Measurements from ENCODE around the gene SRP14.

The SRP14 gene

GRCh38 chr15:40047415-40048210 is 8.6 kb upstream of the SRP14 start:
- H2BK12ac ChIP-seq (ENCODE audit: low read length) = no peak overlapping the region
- peak overlapping the region; percentile 6 for H4K91ac ChIP-seq (ENCODE audit: low read depth, low read length, poor library complexity)
- H3K79me1 ChIP-seq (ENCODE audit: low read depth, low read length) = peaks cover 3% of the 10 kb centered on the region
- H3K18ac ChIP-seq (ENCODE audit: low read length) = peak overlapping the region; percentile 29
- peak overlapping the region; percentile 24 for H2BK15ac ChIP-seq (ENCODE audit: low read length)
- peaks cover 0 to 2% of the 10 kb centered on the region in 2 donors for H3K9me3 ChIP-seq (replicated peaks in 1 of 2; ENCODE audit: control insufficient read depth in 2 of 2, insufficient read depth in 1 of 2, low read depth in 1 of 2, low read length in 2 of 2)
- peak overlapping the region; percentile 49 for H2AK5ac ChIP-seq (ENCODE audit: low read depth, low read length)
- DNase-seq (ENCODE audit: low spot score) = no peak
- H3K23ac ChIP-seq (ENCODE audit: low read depth, low read length, poor library complexity) = no peak overlapping the region
- no peak overlapping the region for H3K4ac ChIP-seq (ENCODE audit: low read length)
- H3K4me2 ChIP-seq (ENCODE audit: insufficient read depth, low read length, poor library complexity, severe bottlenecking) = no peak overlapping the region
- H2BK5ac ChIP-seq (ENCODE audit: low read length) = peak overlapping the region; percentile 27
- H2BK120ac ChIP-seq (ENCODE audit: low read depth, low read length) = peak overlapping the region; percentile 22
- H3K27me3 ChIP-seq (ENCODE audit: control insufficient read depth in 3 of 3, insufficient read depth in 3 of 3, low read depth in 1 of 3, low read length in 3 of 3) = no peaks in the 10 kb centered on the region
- H3K9ac ChIP-seq (ENCODE audit: low read depth, low read length, poor library complexity) = peak overlapping the region; percentile 56
- no peak overlapping the region for H4K8ac ChIP-seq (ENCODE audit: low read depth, low read length)
- no CpG with 5 or more reads among the region's 15 CpGs for WGBS, 2 donors (ENCODE audit: extremely low coverage in 2 of 2, insufficient read length in 2 of 2, insufficient replicate concordance in 1 of 2)
- no peaks in the 10 kb centered on the region for H3K36me3 ChIP-seq (replicated peaks in 1 of 2; ENCODE audit: control insufficient read depth in 2 of 2, insufficient read depth in 2 of 2, low read length in 2 of 2)
- no peak overlapping the region for H3K4me3 ChIP-seq (ENCODE audit: low read length in 2 of 2)
- no peak overlapping the region for H2AFZ ChIP-seq (ENCODE audit: low read length)
- H3K4me1 ChIP-seq (ENCODE audit: control insufficient read depth in 2 of 2, insufficient read depth in 1 of 2, low read depth in 1 of 2, low read length in 2 of 2) = peaks cover 8 to 10% of the 10 kb centered on the region in 2 donors
- H3K27ac ChIP-seq (replicated peaks; ENCODE audit: low read length) = no peak overlapping the region
- peak overlapping the region; percentile 14 for H3K14ac ChIP-seq (ENCODE audit: low read length)

- no peak overlapping the region for H4K91ac ChIP-seq (ENCODE audit: low read depth, low read length, poor library complexity)
- H3K79me1 ChIP-seq (ENCODE audit: low read depth, low read length) = peaks cover 3% of the 10 kb centered on the region
- no CpG with 5 or more reads among the region's 5 CpGs for WGBS, 2 donors (ENCODE audit: extremely low coverage in 2 of 2, insufficient read length in 2 of 2, insufficient replicate concordance in 1 of 2)
- peaks cover 8 to 10% of the 10 kb centered on the region in 2 donors for H3K4me1 ChIP-seq (ENCODE audit: control insufficient read depth in 2 of 2, insufficient read depth in 1 of 2, low read depth in 1 of 2, low read length in 2 of 2)
- peak overlapping the region; percentile 49 for H2AK5ac ChIP-seq (ENCODE audit: low read depth, low read length)
- no peak overlapping the region for H2BK12ac ChIP-seq (ENCODE audit: low read length)
- H3K23ac ChIP-seq (ENCODE audit: low read depth, low read length, poor library complexity) = no peak overlapping the region
- H2BK5ac ChIP-seq (ENCODE audit: low read length) = peak overlapping the region; percentile 27
- H3K4me2 ChIP-seq (ENCODE audit: insufficient read depth, low read length, poor library complexity, severe bottlenecking) = no peak overlapping the region
- no peaks in the 10 kb centered on the region for H3K27me3 ChIP-seq (ENCODE audit: control insufficient read depth in 3 of 3, insufficient read depth in 3 of 3, low read depth in 1 of 3, low read length in 3 of 3)
- peak overlapping the region; percentile 24 for H2BK15ac ChIP-seq (ENCODE audit: low read length)
- no peak overlapping the region for H2AFZ ChIP-seq (ENCODE audit: low read length)
- no peak overlapping the region for H4K8ac ChIP-seq (ENCODE audit: low read depth, low read length)
- no peak overlapping the region for H3K4ac ChIP-seq (ENCODE audit: low read length)
- no peak overlapping the region for H3K27ac ChIP-seq (replicated peaks; ENCODE audit: low read length)
- no peak for DNase-seq (ENCODE audit: low spot score)
- H3K4me3 ChIP-seq (ENCODE audit: low read length in 2 of 2) = no peak overlapping the region
- H3K9ac ChIP-seq (ENCODE audit: low read depth, low read length, poor library complexity) = peak overlapping the region; percentile 56
- no peak overlapping the region for H3K14ac ChIP-seq (ENCODE audit: low read length)
- H3K36me3 ChIP-seq (replicated peaks in 1 of 2; ENCODE audit: control insufficient read depth in 2 of 2, insufficient read depth in 2 of 2, low read length in 2 of 2) = no peaks in the 10 kb centered on the region
- peak overlapping the region; percentile 22 for H2BK120ac ChIP-seq (ENCODE audit: low read depth, low read length)
- H3K9me3 ChIP-seq (replicated peaks in 1 of 2; ENCODE audit: control insufficient read depth in 2 of 2, insufficient read depth in 1 of 2, low read depth in 1 of 2, low read length in 2 of 2) = peaks cover 0 to 2% of the 10 kb centered on the region in 2 donors
- H3K18ac ChIP-seq (ENCODE audit: low read length) = peak overlapping the region; percentile 29
Measured at GRCh38 chr15:40046721-40047414, 7.9 kb upstream of the SRP14 start.

- H2AK5ac ChIP-seq (ENCODE audit: low read depth, low read length) = no peak overlapping the region
- H2BK5ac ChIP-seq (ENCODE audit: low read length) = no peak overlapping the region
- H3K4me1 ChIP-seq (ENCODE audit: control insufficient read depth in 2 of 2, insufficient read depth in 1 of 2, low read depth in 1 of 2, low read length in 2 of 2) = peaks cover 4 to 8% of the 10 kb centered on the region in 2 donors
- H3K23ac ChIP-seq (ENCODE audit: low read depth, low read length, poor library complexity) = no peak overlapping the region
- H4K8ac ChIP-seq (ENCODE audit: low read depth, low read length) = no peak overlapping the region
- no peak overlapping the region for H3K4me3 ChIP-seq (ENCODE audit: low read length in 2 of 2)
- H3K4me2 ChIP-seq (ENCODE audit: insufficient read depth, low read length, poor library complexity, severe bottlenecking) = no peak overlapping the region
- WGBS, 2 donors (ENCODE audit: extremely low coverage in 2 of 2, insufficient read length in 2 of 2, insufficient replicate concordance in 1 of 2) = no CpG with 5 or more reads among the region's 6 CpGs
- H2AFZ ChIP-seq (ENCODE audit: low read length) = peak overlapping the region; percentile 89
- H3K36me3 ChIP-seq (replicated peaks in 1 of 2; ENCODE audit: control insufficient read depth in 2 of 2, insufficient read depth in 2 of 2, low read length in 2 of 2) = no peaks in the 10 kb centered on the region
- no peak overlapping the region for H2BK15ac ChIP-seq (ENCODE audit: low read length)
- no peak overlapping the region for H4K91ac ChIP-seq (ENCODE audit: low read depth, low read length, poor library complexity)
- H2BK12ac ChIP-seq (ENCODE audit: low read length) = no peak overlapping the region
- peaks cover 0 to 2% of the 10 kb centered on the region in 2 donors for H3K9me3 ChIP-seq (replicated peaks in 1 of 2; ENCODE audit: control insufficient read depth in 2 of 2, insufficient read depth in 1 of 2, low read depth in 1 of 2, low read length in 2 of 2)
- H3K79me1 ChIP-seq (ENCODE audit: low read depth, low read length) = peaks cover 3% of the 10 kb centered on the region
- no peak overlapping the region for H3K14ac ChIP-seq (ENCODE audit: low read length)
- no peak overlapping the region for H3K4ac ChIP-seq (ENCODE audit: low read length)
- no peak for DNase-seq (ENCODE audit: low spot score)
- H2BK120ac ChIP-seq (ENCODE audit: low read depth, low read length) = no peak overlapping the region
- H3K27me3 ChIP-seq (ENCODE audit: control insufficient read depth in 3 of 3, insufficient read depth in 3 of 3, low read depth in 1 of 3, low read length in 3 of 3) = no peaks in the 10 kb centered on the region
- H3K18ac ChIP-seq (ENCODE audit: low read length) = no peak overlapping the region
- no peak overlapping the region for H3K9ac ChIP-seq (ENCODE audit: low read depth, low read length, poor library complexity)
- no peak overlapping the region for H3K27ac ChIP-seq (replicated peaks; ENCODE audit: low read length)
Measured at GRCh38 chr15:40045572-40046217, 6.7 kb upstream of the SRP14 start.
